K562 (cell line): ENCODE data around the gene URAD. TPM values are rescaled to one million over a fixed set of nuclear protein-coding genes. Genes with fewer than 3 reads are reported as not detected.

Experiments
- ATAC-seq: fragments of 200-7000 bp; cut with Tn5 transposase; 3 replicates; pipeline ENCODE4 v1.9.1; 2020; ENCODE audit warnings: moderate library complexity
- BruUV-seq: library from RNA; stranded (reverse); fragments of 400-500 nt; replicated peaks from 2 replicates; lab custom pipeline; 2021; lab: Mats Ljungman, UMichigan
- CTCF ChIA-PET: fragments of 300-600 bp; formaldehyde crosslinking; extraction: SDS; loops from one replicate; lab custom pipeline; 2021; ENCODE audit warnings: low intra/inter-chr PET ratio; lab: Yijun Ruan, JAX
- POLR2A ChIA-PET: fragments of 300-600, 350-650 bp; sonication (Branson Sonifier 250); formaldehyde crosslinking; extraction: SDS; loops from one replicate; lab custom pipeline; 2021; ENCODE audit warnings: antibody characterized with exemption, inconsistent platforms; lab: Yijun Ruan, JAX
- DNase-seq, 4 experiments: peaks; one replicate each; pipeline versions ENCODE4 v3.0.0 to v3.0.0-alpha.2; 2011 to 2018; ENCODE audit warnings: low spot score in 3 of 4, mixed read lengths in 3 of 4; ENCODE audit errors: extremely low read depth in 1 of 4
- FAIRE-seq: peaks from 2 replicates; lab custom pipeline; 2011; peaks lifted over from hg19 to GRCh38; lab: Jason Lieb, UNC
- H2AFZ ChIP-seq: 2 replicates; pipeline ENCODE4 v1.6.0; 2011; ENCODE audit warnings: low read depth, low read length, control low read depth, inconsistent platforms
- H3K27ac ChIP-seq: fragments of 200-600 bp; 3 replicates; pipeline ENCODE4 v1.8.0; 2011; ENCODE audit warnings: low read depth, mild to moderate bottlenecking, control low read depth, inconsistent platforms, low read length, moderate library complexity, mixed read lengths; ENCODE audit errors: extremely low read depth
- H3K27me3 ChIP-seq, 2 experiments: fragments of 300-600 bp in 1 of 2; 2 replicates in 1 of 2; 3 replicates in 1 of 2; pipeline versions ENCODE4 v1.6.0 to v1.8.0; 2011; ENCODE audit warnings: inconsistent platforms in 2 of 2, low read length in 2 of 2, mild to moderate bottlenecking in 1 of 2, mixed read lengths in 1 of 2, moderate library complexity in 1 of 2; ENCODE audit not compliant: control insufficient read depth in 2 of 2, insufficient read depth in 2 of 2
- H3K36me3 ChIP-seq: fragments of 300-600 bp; 3 replicates; pipeline ENCODE4 v1.8.0; 2011; ENCODE audit warnings: mild to moderate bottlenecking, low read length, inconsistent platforms; ENCODE audit not compliant: control insufficient read depth, insufficient read depth
- H3K4me1 ChIP-seq, 2 experiments: fragments of 200-600 bp in 1 of 2; replicated peaks in 1 of 2; 2 replicates in 1 of 2; 3 replicates in 1 of 2; pipeline versions ENCODE4 v1.5.1 to v1.8.0; 2011; ENCODE audit warnings: inconsistent platforms in 2 of 2, low read length in 2 of 2, mild to moderate bottlenecking in 1 of 2, mixed read lengths in 1 of 2, moderate library complexity in 1 of 2; ENCODE audit not compliant: control insufficient read depth in 2 of 2, insufficient read depth in 2 of 2
- H3K4me2 ChIP-seq: 2 replicates; pipeline ENCODE4 v1.6.1; 2011; ENCODE audit warnings: low read length, control low read depth, inconsistent platforms, mixed read lengths; ENCODE audit not compliant: insufficient read depth
- H3K4me3 ChIP-seq: fragments of 200-600 bp; sonication (generic), shearing (Covaris generic); 2 replicates; pipeline ENCODE4 v1.5.1; 2016; ENCODE audit warnings: control low read depth, inconsistent platforms
- H3K79me2 ChIP-seq: fragments of 200-600 bp; 3 replicates; pipeline ENCODE4 v1.8.0; 2011; ENCODE audit warnings: low read length, inconsistent platforms; ENCODE audit not compliant: control insufficient read depth, insufficient read depth
- H3K9ac ChIP-seq, 2 experiments: 2 replicates each; pipeline versions ENCODE4 v1.6.0 to v1.6.1; 2011; ENCODE audit warnings: low read depth in 2 of 2, low read length in 2 of 2, control low read depth in 1 of 2, inconsistent platforms in 1 of 2, mild to moderate bottlenecking in 1 of 2, mixed read lengths in 1 of 2; ENCODE audit not compliant: insufficient read depth in 1 of 2
- H3K9me1 ChIP-seq: one replicate; pipeline ENCODE4 v1.6.0; 2011; ENCODE audit warnings: inconsistent platforms, mild to moderate bottlenecking, low read length, moderate library complexity; ENCODE audit not compliant: control insufficient read depth, insufficient read depth
- H3K9me3 ChIP-seq: replicated peaks from 2 replicates; pipeline ENCODE4 v1.5.1; 2011; ENCODE audit warnings: low read depth, low read length, inconsistent platforms; ENCODE audit not compliant: control insufficient read depth, insufficient read depth
- H4K20me1 ChIP-seq: replicated peaks from 2 replicates; pipeline ENCODE4 v1.6.1; 2011; ENCODE audit warnings: low read length, inconsistent platforms, mixed read lengths; ENCODE audit not compliant: control insufficient read depth, insufficient read depth
- CC2D1A ChIP-seq: fragments of 450-650 bp; IDR thresholded peaks from 2 replicates; pipeline ENCODE4 v1.6.1; 2017; ENCODE audit warnings: mild to moderate bottlenecking
- EHMT2 ChIP-seq: fragments of 450-650 bp; IDR thresholded peaks from 2 replicates; pipeline ENCODE4 v1.6.1; 2018; ENCODE audit warnings: antibody characterized with exemption
- FOXK1 ChIP-seq: sonication (generic); formaldehyde crosslinking; IDR thresholded peaks from 2 replicates; pipeline ENCODE4 v1.8.0; 2022; ENCODE audit warnings: missing genetic modification reagents, mild to moderate bottlenecking, borderline replicate concordance
- KAT7 ChIP-seq: sonication (generic); formaldehyde crosslinking; IDR thresholded peaks from 2 replicates; pipeline ENCODE4 v1.8.0; 2022; ENCODE audit warnings: missing genetic modification reagents, mild to moderate bottlenecking, borderline replicate concordance
- SMARCA5 ChIP-seq: fragments of 450-650 bp; IDR thresholded peaks from 2 replicates; pipeline ENCODE4 v1.6.1; 2016
- USF1 ChIP-seq: sonication (generic); formaldehyde crosslinking; IDR thresholded peaks from 2 replicates; pipeline ENCODE4 v1.9.0; 2022; ENCODE audit warnings: mild to moderate bottlenecking, missing genetic modification reagents
- WGBS: fragments of 100-300 bp; shearing (Covaris generic); methylation state at CpG from one replicate; pipeline ENCODE4 v1.1.6; 2016; ENCODE audit warnings: low coverage, mixed read lengths; ENCODE audit not compliant: insufficient coverage; ENCODE audit errors: missing lambda C conversion rate; 5-methylcytosine and 5-hydroxymethylcytosine counted together
- in situ Hi-C: fragments of 300-500 bp; cut with MboI; formaldehyde crosslinking; loops from 4 replicates; pipeline ENCODE4 v1.15.0; 2018; ENCODE audit warnings: inconsistent platforms, mixed read lengths
- intact Hi-C: fragments of 100-400 bp; cut with micrococcal nuclease; formaldehyde crosslinking; loops from 2 replicates; pipeline ENCODE4 v1.14.2; 2022
- polyA plus RNA-seq, 8 experiments: library from polyadenylated mRNA; depleted of rRNA in 4 of 8; stranded (reverse) in 5 of 8; unstranded in 3 of 8; fragments of >200 nt; fragmentation: Nextera tagmentation in 2 of 8; fragmentation: Illumina TruSeq in 1 of 8; extraction: Ambion mirVana in 2 of 8; extraction: Trizol in 1 of 8; gene quantifications; 2 replicates each; pipeline versions ENCODE4 v1.2.1 to v1.2.3, GENCODE V29; 2011 to 2014; ENCODE audit warnings: inconsistent platforms in 1 of 8, missing spikeins in 1 of 8
- total RNA-seq, 7 experiments: library from RNA; depleted of rRNA in 6 of 7; stranded (reverse); fragments of >200 nt in 6 of 7; fragmentation: Illumina TruSeq in 2 of 7; extraction: Trizol in 2 of 7; gene quantifications; 2 replicates each; pipeline versions ENCODE4 v1.2.1 to v1.2.3, GENCODE V29; 2011 to 2021; ENCODE audit warnings: low replicate concordance in 1 of 7

URAD gene
- total and polyA plus RNA-seq, 9 of the 15 experiments (the other 6 are each of a cell fraction or from before 2014, with no cell fraction given): not detected

DNA sequence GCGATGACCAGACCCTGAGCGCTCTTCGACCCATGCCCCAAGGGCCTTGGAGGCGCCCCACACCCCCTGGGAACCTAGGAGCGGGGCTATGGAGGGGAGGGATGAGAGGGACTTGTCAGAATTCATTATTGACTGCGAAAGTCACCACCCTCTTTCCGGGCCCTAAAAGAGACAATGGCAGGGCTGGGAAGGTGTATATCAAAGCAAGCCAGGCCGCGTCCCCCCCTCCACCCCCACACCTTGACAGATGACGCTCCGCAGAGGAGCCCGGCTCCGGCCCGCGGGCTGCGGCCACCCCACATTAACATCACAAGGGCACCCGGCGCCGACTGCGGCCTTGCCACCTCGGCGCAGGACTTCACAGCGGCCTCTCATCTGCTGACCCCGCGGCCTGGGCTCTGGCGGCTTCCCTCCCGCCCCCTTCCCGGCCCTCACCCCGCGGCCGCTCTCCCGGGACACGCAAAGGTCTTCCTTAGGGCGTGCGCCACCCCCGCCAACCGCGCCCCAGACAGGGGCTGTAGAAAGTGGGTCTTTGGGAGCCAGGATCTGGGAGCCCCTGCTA lies 21.8 kb downstream of the URAD start:
- Histone ChIP-seq H3K9ac (no peak overlapping the region), H3K4me2 (no peak overlapping the region), H3K27me3 (peaks cover 12 to 80% of the 10 kb centered on the region in 2 experiments; a peak in 4 of 5 replicates), H4K20me1 (no peaks in the 10 kb centered on the region; the same call in 1 of the 2 replicates), H3K4me1 (no peaks in the 10 kb centered on the region; a peak in 1 of 5 replicates), H3K36me3 (no peaks in the 10 kb centered on the region), H2AFZ (no peak overlapping the region), H3K4me3 (no peak overlapping the region), H3K9me1 (no peaks in the 10 kb centered on the region), H3K27ac (no peak overlapping the region), H3K9me3 (no peaks in the 10 kb centered on the region), H3K79me2 (no peaks in the 10 kb centered on the region)
- FAIRE-seq (no peak), ATAC-seq (no peak), DNase-seq (no peak)
- in situ Hi-C loops: loop anchor here (25.0 kb wide), 1 partner anchor 454 kb away; no protein-coding TSS in a partner anchor
- 2% methylated on average over 8 of the region's 38 CpGs for WGBS
- POLR2A ChIA-PET: no interaction called here
- CTCF ChIA-PET: no interaction called here
- intact Hi-C loops: no loop called here
- TF ChIP-seq SMARCA5: no peak
- no peak for TF ChIP-seq CC2D1A
- no peak for TF ChIP-seq FOXK1 (CRISPR knock-in tag)
- TF ChIP-seq USF1 (CRISPR knock-in tag): no peak
- no peak for TF ChIP-seq KAT7 (CRISPR knock-in tag)
- no peak for TF ChIP-seq EHMT2
- BruUV-seq: no TSS peak
